GM19240 (cell line): ENCODE results near the gene SVIP.

Experiments used
- DNase-seq: peaks from one replicate; pipeline ENCODE4 v3.0.0; 2011; ENCODE audit warnings: low spot score; ENCODE audit not compliant: insufficient read length

Gene SVIP

DNA sequence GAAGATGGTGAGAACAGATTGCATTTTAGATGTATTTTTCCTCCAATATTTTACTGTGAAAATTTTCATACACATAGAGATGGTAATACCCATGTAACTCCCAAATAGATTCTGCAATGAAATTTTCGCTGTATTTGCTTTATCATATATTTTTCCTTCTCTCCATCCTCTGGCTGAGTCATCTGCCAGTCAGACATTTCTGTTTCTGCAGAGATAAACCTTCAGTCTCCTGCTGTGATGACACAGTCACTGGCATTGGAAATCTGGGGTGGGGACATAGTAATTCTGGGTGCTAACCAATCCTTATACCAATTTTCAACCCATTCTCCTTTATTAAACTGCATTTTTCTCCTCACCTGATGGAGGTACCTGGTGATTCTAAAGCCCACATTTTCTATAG, 33.7 kb downstream of the SVIP start:
- no peak for DNase-seq

DNA sequence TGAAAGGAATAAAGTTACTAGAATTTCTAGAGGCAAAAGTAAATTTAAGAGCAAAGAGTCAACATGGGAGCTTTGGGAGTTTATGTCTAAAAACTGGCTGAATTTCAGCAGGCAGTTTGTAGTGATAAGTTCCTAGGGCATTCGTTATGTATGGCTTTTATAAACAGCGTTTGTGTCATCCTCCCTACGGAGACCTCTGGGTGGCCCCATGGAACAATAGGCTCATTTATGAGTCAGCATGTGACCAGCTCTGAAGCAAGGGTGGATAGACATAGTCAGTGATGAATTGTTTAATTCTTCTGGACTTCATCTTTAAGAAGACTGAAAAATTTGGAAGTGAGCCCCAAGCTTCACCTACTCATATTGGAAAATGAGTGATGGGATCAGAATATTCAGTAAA, 37.1 kb downstream of the SVIP start:
- no peak for DNase-seq

DNA sequence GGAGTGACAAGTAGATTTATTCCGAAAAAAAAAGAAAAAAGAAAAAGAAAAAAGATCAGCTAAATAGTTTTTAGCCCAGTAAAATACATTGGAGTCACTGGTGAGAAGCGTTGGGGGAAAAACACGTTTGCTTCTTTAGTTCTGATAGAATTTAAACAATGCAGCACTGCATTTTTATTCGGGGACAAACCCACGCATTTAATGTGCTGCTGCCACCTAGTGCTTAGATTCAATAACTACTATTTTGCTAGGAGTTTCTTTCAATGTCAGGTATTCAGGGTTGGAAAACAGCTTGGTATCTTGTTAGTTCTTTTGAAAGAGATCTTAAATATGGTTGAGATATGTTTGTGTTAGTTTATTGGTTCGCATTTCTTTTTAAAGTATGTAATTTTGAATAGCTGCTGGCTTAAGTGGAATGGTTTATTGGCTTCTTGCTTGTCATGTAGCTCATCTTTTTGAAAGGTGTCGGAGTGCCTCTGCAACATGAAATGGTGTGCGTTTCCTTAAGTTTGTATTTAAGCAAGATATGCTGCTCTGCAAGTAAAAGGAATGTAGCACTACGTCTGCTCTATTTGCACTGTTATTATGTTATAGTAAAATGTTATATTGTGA, 41.9 kb downstream of the SVIP start:
- no peak for DNase-seq

DNA sequence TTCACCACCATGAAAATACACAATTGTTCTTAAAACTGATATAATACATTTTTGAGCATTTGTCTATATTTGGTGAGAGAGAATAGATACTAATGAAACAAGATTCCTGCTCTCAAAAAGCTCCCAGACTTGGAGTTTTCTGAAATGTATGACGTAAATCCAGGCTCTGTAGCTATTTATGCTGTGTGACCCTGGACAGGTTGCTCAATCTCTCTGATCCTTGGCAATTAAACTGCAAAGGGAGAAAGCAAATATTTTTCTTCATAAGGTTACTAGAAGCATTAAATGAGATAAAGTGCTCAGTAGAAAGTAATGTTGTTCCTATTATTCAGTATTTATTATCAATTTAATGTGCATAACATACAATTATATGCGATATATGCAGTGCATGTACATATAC, 42.5 kb downstream of the SVIP start:
- no peak for DNase-seq

DNA sequence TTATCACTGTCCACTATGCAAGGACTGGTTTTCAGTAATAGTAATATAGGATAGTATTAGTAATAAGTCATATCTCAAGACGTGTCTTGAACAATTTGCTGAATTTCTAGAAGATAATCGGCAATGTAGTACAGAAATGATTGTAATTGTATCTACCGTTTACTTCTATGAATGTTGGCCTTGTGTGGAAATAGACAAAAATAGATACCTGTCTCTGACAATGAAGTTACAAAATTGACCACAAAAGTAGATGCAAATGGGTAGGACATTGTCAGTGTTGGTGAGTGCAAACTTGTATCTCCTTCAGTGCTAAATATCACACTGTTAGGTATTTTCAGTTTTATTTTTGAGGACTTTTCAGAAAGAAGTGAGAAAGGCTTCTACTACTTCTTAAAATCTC, 43.1 kb downstream of the SVIP start:
- no peak for DNase-seq

DNA sequence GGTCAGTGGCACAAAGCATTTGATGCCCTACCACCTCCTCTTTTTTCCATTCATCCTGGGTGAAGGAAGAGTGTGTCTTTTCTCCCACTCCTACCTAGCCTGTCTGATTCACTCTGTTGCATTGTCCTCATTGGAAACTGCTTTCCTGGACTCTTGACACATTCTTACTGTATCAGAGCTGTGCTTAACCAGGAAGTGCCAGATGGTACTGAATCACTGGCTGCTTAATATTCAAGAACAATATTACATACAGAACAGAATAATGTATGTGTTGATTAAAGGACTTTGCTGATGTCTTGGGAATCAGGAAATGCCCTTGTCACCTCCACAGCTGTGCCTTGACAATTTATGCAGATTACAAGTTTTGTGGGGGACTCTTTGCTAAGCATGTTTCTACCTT, 44.4 kb downstream of the SVIP start:
- DNase-seq: no peak

DNA sequence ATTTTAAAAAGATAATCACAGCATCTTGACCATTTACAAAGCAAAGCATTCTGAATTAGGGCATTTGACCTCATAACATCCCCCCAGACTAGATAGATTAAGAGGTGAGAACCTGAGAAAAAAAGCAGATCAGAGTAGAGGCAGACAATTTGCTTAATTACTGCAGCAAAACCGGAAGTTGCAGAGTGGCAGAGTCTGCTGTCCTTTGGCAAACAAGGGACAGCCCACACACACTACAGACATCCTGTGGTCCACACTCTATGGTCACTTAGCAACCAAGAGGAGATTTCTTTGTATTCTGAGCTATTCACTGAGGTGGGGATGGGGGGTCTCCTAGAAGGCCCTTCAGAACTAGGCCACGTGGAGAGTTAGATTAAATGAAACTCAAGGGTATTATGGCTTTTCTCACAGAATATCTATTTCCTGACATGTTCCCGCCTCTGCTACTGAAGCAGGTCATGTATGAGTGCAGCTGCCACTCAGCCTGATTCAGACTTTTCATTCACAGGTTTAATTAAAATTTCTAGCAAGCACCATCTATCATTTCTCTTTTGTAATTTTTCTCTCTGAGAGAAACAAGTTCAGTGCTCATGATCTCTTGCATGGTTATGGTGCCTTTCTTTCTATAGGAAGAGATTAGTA, 48.5 kb downstream of the SVIP start:
- no peak for DNase-seq

DNA sequence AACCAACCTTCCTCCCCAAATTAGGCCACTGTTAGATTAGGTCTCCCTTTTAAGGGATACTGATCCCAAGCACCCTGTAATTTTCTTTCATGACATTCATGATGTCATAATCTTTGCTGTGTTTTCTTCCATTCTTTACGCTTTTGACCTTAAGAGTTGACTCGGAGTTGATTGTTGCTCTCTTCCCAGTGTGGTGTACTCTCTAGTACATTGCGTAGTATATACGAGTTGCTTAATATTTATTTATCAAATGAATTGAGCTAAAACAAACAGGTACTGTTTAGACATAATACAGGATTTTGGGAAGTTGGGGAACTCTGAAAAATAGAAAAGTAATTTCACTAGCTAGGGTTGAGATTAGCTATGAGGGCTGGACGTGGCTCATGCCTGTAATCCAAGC, 49.8 kb downstream of the SVIP start:
- DNase-seq: no peak

DNA sequence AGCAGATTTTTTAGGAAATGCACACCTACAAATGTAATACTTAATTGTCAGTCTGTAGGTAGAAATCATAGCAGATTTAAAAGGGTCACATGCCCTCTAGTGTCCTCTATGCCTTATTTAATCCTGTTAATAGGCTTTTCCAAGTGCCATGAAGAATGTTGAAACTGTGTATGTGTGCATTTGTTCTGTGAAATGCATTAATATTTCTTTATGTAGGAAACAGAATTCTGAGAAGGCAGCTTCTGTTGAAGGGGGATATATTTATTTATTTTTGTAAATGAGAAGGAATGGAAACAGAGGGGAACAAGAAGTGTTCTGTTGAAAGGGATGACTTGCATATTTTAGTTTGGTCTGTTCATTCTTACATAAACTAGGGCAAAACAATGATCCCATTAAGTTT, 51.0 kb downstream of the SVIP start:
- DNase-seq: no peak

DNA sequence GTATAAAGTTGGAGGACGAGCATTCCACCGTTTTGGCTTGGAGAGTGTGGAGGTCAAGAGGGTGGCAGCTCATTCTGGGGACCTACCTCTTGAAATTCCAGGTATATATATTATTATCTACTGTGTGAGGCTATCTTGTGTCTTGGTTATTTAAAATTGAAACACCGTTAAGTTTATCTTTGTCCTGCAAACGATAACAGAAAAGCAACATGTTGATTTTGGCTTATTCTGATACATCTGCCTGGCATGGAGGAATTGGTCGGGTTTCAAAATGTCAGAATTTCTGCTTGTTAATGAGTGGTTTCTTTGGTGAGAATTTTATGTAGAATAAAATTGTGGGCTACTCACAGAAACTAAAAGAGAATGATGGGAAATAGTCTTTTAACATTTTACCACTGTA, 54.4 kb downstream of the SVIP start:
- no peak for DNase-seq

DNA sequence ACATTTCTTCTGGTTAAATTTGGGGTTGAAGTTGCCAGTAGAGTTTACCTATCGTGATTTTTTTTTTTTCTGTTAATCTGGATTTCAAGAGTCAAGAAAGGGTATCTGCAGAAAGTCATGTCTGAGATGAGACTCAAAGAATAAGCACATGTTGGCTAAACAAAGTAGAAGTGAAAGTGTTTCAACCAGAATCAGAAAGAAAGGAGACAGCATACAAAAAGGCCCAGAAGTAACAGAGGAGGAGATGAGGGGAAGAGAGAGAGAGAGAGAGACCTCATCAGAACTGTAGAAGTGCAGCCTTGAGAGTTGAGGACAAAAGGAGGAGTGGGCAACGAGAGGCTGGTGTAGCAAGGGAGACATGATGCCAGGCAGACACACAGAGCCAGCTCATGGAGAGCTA, 54.9 kb downstream of the SVIP start:
- no peak for DNase-seq

DNA sequence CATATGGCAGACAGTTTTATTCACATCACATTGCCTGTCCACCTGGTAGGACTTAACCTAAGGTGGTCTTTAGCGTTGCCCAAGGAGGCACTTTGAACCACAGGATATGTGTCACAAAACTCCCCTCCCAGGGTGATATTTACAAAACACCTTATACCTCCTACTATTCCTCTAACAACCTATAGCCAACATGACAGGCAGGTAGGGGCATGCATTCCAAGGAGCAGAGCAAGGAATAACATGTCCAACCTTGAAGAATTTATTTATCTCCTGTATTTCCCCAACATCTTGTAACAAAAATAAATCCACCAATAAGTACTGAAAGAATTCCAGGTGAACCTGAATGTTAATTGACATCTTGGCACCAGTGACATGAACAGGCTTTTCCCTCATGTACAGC, 60.5 kb downstream of the SVIP start:
- DNase-seq: no peak
